D341Med (cell line): ENCODE data around the gene AK3.

ENCODE experiments used
- DNase-seq: peaks from one replicate; pipeline ENCODE4 v3.0.0; 2012; ENCODE audit warnings: low spot score

AK3 gene

DNA sequence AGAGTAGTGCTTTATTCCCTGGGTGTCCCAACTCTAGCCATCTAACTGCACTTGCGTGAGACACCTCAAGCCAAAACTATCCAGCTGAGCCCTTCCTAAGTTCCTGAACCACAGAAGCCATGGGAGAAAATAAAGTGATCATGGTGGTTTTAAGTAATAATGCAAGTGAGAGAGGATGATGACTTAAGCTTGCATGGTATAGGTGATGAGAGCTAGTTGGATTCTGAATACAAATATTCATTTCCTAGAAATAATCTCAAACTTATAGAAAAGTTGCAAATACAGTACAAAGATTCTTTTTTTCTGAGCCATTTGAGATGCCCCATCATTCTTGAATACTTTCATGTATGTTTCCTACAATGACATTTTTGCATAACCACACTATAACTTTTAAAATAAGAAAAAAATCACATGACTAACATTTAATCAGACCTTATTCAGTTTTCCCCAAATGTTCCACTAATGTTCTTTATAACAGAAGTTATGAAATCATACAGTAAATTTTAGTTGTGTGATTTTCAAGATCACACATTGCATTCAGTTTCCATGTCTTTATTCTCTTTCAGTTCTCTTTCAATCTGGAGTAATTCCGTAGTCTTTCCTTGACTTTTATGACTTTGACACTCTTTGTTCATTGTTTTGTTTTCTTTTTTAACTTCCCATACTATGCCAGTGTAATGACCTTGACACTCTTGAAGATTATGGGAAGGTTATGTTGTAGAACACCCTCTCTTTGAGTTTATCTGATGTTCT is 5.5 kb upstream of the AK3 start:
- DNase-seq = no peak

DNA sequence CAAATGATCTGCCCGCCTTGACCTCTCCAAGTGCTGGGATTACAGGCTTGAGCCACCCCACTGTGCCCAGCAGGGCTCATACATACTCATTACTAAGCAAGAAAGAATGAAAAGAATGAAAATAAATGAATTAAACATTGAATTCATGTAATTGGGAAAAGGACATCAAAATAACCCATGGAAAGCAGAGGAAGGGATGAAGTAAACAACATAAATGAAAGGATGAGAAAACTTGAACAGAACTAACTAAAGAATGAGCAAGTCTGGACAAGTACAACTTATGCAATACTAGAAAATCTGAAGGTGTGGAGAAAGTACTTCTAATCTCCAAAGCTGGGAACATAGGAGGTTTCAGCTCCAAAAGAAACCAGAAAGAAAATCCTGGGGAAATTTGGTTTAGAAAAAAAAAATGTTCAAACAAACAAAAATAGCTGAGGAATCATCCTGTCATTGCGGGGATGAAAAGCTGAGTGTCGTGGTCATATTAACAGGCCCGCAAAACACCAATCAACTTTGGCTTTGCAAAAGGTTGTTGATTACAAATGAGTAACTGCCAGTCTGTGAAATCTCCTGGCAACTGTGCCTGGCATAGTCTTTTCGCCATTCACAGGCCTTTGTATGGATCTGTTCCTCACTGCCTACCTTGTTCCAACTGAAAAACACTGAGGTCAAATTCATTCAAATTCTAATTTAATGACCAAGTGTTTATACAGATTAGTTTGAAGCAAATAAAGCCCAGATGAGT is 2.3 kb upstream of the AK3 start:
- no peak for DNase-seq

DNA sequence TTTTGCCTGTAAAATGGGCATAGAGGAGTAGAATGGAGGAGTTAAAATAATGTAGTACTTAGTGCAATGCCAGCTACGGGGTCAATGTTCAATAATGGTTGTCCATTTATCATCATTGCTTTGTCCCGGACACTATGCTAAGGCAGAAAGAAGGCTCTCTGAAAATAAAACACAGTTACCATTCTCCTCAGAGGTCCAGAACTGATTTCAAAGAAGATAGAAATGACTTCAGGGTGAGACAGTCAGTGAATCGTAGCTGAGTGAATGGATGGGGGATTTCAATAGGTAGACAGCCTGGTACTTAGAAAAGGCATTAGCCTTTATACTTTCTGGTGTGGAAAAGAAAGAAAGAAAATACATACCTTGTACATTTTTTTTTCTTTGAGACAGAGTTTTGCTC is 1.2 kb upstream of the AK3 start:
- no peak for DNase-seq

DNA sequence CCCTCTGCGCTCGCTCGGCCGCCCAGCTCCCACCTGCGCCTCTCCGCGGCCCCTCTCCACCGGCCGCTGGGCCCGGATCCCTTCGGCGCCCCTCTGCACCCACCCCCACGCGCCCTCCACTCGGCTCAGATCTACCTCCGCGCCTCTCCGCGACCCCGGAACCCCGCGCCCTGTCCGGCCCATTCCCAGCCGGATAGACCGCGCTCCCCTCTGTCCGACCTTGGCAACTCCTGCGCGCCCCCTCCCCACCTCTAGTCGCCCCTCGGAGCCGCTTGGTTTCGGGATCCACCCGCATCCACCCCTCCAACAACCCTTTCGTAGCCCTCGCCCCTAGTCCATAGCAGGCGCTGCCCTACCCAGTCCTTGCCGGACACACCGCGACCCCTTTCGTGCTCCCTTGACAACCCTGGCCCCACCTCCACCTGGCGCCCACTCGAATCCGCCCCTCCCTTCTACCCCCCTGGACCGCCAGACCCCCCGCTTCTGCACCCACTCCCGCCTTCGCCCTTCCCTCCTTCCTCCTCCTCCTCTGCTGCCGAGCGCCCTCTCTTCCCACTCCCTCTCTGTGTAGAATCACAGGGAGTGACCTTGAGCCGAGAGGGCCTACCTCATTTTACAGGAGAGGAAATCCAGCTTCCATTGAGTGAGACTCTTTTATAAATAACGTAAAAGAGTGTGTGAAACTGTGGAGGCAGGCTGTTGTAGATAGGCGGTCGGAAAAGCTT is 525 bp upstream of the AK3 start:
- DNase-seq = no peak

DNA sequence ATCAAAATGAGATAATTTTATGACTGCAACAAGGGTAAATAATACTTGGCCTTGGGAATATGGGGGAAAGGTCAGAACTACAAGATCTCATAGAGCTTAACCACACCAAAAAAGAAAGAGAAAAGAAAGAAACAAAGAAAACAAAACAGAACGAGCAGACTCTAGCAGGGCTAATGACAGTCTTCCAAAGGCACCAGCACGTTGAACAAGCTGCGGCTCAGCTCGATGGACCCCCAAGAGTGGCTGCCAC is 689 bp downstream of the AK3 start:
- DNase-seq = no peak

DNA sequence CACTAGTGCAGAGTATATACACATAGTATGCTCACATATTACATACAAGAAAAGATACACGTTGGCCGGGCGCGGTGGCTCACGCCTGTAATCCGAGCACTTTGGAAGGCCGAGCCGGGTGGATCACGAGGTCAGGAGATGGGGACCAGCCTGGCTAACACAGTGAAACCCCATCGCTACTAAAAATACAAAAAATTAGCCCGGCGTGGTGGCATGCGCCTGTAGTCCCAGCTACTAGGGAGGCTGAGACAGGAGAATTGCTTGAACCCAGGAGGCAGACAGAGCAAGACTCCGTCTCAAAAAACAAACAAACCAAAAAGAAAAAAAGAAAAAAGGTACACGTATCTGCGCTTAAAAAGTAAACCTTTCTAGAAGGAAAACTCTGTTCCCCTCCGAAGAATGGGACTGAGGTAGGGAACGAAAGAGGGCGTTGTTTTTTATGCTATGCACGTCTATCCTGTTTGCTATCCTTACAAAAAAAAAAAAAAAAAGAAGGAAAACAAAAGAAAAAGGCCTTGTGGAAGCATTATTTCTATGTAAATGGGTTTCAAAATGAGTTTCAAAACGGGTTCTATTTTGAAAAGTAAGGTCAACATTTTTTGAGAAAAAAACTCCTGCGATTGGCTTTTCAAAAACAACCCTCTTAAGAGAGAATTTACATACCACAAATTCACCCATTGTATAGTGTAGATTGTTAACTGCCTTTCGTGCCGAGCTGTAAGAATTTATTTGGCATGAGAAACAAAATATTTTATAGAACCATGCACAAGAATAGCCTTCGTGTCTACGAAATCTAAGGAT is 1.2 kb downstream of the AK3 start:
- no peak for DNase-seq

DNA sequence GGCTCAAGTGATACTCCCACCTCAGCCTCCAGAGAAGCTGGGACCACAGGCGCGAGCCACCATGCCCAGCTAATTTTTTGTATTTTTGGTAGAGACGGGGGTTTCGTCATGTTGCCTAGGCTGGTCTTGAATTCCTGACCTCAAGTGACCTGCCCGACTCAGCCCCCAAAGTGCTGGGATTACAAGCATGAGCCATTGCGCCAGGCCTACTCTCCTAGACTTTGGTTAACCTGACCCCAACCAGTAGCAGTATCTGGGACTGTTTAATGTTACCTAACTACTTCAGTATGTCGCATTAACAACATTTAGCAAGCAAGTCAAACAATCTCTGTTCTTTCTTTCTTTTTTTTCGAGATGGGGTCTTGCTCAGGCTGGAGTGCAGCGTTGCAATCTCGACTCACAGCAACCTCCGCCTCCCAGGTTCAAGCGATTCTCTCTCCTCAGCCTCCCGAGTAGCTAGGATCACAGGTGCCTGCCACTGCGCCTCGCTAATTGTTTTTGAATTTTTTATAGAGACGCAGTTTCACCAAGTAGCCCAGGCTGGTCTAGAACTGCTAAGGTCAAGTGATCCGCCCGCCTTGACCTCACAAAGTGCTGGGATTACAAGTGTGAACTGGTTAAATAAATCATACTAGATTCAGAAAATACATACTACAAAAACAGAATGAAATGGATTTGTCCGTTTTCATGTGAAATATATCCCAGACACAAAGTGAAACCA is 2.0 kb downstream of the AK3 start:
- no peak for DNase-seq

DNA sequence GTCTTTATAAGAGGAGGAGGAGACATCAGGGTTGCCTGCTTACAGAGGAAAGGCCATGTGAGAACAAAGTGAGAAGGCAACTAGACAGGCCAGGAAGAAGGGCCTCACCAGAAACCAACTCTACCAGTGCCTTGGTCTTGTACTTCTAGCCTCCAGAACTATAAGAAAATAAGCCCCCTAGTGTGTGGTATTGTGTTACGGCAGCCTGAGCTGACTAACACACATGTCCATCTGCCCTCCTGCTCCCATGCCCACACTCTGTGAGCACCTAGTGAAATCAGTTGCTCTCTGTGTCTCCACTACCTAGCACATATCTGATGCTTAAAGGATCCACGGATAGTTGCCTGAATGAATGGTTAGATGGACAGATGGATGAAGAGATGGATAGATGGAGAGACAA is 6.9 kb downstream of the AK3 start:
- no peak for DNase-seq

DNA sequence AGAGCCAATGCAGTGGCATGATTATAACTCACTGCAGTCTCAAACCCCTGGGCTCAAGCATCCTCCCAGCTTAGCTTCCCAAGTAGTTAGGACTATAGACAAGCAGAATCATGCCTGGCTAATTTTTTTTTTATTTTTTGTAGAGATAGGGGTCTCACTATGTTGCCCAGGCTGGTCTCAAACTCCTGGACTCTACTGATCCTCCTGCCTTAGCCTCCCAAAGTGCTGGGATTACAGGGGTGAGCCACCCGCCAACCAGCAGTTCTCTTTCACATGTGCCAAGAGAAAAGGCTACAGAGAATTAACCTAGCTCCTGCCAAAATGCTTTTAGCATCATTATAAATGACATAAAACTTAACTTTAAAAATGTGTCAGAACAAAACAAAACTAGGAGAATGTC is 8.1 kb downstream of the AK3 start:
- DNase-seq = no peak

DNA sequence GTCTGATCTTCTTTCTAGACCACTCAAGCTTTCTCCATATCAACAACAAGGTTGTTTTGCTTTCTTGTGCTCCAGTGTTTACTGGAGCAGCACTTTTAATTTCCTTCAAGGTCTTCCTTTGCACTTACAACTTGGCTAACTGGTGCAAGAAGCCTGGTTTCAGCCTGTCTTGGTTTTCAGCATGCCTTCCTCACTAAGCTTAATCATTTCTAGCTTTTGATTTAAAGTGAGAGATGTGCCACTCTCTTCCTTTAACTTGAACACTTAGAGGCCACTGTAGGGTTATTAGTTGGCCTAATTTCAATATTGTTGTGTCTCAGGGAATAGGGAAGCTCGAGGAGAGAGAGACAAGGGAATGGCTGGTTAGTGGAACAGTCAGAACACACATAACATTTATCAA is 13.4 kb downstream of the AK3 start:
- no peak for DNase-seq

DNA sequence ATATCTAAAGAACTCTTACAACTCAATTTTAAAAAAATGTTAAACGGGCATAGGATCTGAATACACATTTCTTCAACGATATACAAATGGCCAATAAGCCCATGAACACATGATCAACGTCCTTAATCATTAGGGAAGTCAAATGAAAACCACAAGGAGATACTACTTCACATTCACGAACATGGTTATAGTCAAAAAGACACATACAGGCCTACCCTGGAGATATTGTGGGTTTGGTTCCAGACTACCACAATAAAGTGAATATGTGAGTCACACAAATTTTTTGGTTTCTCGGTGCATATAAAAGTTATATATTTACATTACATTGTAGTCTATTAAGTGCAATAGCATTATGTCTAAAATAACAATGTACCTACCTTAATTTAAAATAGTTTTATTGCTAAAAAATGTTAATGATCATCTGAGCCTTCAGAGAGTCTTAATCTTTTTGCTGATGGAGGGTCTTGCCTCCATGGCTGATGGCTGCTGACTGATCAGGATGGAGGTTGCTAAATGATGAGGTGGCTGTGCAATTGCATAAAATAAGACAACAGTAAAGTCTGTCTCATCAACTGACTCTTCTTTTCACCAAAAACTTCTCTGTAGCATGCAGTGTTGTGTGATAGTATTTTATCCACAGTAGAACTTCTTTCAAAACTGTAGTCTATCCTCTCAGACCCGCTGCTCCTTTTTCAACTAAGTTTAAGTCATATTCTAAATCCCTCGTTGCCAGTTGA is 15.1 kb downstream of the AK3 start:
- no peak for DNase-seq

DNA sequence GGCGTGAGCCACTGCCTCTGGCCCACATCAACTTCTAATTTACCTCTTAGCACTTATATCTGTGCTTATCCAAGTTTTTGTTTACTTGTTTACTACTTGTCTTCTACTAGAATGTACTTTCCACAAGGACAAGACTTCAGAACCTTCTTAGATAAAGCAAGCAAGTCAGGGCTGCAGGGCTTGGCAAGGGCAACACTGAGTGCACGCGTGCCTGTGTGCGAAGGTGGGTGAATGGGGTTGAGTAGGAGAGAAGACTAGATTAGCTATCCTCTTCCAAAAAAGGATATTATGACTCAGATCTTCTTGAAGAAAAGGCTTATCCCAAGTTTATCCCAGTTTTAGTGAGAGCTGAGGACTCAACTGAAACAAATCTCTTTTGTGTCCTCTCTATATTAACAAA is 19.3 kb downstream of the AK3 start:
- DNase-seq = no peak

DNA sequence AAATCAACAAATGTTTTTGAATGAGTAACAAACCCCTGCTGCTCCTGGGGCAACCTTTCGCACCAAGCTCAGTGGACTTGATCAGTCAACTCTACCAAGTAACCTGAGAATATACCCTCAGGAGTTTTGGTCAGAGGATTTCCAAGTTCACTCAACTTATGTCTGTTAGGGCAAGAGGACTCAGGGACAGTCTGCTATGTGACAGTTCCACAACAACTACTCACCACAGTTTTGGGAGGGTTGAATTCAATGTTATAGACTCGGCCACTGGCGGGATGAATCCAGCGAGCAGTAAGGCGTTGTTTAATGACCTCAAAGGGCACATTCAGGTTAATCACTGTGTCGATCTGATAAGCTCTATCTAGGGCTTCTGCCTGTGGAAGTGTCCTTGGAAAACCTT is 22.1 kb downstream of the AK3 start:
- no peak for DNase-seq

DNA sequence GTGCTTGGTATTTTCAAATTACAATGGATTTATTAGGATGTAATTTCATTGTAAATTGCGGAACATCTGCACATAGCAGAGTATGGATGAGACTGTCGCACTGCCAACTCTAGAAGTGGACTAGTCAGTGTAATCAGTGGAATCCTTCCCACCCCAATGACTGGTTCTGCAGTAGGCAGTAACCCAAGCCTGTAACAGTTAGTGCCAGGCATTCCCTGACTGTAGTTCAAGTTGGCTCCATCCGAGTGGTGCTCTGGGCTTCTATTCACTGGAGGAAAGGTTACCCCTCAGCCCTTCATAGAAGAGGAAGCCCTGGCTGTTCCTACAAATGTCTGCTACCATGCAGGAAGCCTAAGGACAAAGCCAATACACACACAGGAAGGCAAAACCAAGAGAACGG is 23.2 kb downstream of the AK3 start:
- no peak for DNase-seq

DNA sequence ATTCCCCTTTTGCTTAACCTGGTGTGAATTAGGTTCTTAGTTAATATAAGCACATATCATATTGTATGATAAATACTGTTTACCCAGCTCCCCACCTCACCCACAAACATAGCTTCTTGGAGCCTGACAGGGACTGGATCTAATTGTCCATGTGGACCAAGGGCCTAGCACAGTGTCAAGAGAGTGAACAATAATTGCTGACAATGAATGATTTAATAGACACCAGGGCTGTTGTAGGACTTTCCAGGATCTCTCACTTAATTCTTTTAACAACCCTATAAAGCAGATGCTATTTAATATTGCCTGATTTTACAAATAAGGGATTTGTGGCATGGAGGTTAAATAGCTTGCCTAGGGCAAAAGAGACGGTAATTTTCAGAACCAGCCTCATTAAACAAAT is 24.8 kb downstream of the AK3 start:
- DNase-seq = no peak

DNA sequence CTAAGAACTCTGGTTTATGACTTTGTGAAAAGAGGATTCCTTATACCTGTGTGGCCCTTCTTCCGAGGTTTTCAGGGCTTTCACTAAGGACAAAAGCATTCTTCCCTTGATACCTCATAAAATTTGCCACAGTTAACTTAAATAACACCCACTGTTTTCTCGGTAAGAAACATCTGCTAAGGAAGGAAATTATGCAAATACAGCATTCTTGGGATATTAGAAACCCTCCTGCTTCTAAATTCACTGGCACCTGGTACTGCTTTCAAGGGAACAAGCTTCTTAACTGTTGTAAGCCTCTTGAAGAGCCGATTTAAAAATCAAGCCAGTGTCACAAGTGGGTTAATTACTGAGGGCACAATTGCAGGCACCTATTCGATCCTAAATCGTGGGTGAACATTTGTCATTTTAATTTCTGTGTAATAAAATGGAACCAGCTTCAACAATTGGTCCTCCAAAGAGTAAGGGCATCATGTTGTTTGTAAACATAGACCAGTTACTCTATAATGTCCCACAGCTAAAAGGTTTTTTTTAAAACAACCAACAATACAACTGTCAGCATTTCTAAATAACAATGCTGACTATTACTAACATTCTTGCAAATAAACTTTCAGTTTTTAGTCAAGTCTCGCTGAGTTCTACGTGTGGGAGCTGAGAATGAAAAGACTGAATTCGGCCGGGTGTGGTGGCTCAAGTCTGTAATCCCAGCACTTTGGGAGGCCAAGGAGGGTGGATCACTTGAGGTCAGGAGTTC is 26.6 kb downstream of the AK3 start:
- peak; percentile 53 for DNase-seq

DNA sequence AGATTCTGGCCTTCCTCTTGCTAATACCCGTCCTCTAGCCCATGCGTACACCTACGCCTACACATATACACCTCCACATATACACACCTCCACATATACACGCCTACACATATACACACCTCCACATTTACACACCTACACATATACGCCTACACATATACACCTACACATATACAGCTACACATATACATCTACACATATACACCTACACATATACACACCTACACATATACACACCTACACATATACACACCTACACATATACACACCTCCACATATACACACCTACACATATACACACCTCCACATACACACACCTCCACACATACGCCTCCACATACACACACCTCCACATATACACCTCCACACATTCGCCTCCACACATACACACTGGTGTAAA is 27.2 kb downstream of the AK3 start:
- no peak for DNase-seq

DNA sequence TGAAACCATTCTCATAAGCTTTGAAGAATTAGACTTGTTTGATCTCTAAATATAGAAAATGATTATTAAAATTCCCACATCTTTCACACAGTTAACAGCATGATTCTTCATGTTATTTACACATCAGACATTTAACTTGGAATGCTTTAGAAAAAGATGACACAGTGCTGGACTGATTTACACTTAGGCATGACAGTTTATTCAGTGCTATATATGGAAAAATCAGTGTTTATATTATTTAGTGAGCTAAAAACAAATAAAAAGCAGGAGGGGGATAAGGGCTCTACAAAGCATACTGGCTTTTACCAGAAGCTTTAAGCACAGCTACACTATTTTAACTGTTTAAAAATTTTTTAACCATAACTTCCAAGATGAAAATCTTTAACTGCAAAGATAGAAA is 31.6 kb downstream of the AK3 start:
- DNase-seq = no peak

DNA sequence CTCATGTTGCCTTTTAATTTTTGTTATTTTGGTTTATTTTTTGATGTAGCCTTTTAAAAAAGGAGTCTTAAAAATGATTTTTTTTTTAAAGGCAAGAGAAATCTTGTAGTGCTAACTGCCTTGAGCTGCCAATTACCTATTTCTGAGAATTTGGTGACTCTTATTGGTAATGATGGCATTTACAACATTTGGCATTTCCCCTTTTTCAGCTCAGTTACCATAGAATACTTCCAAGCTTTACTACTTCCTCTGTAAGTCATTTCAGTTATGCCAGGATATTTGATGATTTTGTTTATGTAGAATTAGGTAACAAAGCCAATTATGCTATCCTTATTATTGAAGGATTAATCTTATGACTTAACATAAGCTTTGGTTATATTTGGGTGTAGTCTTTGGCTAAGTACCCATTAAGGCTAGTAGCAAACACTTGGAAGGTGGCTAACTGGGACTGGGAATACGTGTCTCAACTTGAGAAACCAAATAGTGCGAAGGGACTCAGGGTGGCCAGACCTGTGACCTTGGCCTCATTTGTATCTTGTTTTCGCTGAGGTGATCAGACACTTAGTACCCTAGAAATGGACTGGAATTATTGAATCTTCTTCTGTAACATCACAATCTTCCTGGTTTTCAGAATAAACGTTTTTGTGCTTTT is 33.9 kb downstream of the AK3 start:
- peak; percentile 20 for DNase-seq

DNA sequence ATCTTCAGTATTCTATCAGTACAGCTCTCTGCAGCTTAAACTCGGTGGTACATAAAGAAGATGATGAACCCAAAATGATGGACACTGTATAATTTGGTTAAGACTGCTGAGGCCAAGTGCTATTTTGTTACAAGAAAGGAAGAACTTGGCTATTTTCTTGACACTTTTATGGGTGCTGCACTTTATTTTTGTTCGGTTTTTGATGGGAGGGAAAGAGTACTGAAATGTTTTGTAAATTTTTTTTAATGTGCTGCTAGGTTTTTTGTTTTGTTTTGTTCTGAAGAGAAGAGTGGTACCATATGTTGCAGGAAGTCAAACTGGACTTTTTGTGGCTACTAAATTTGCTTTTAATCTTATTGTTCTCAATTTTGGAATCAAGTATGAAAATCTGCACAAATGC is 35.0 kb downstream of the AK3 start:
- no peak for DNase-seq
